Neural crest cell (in vitro differentiated cells): ENCODE data around the gene DCTPP1. TPM values are rescaled to one million over a fixed set of nuclear protein-coding genes. Genes with fewer than 3 reads are reported as not detected.

Experiments
- DNase-seq: peaks from one replicate; pipeline ENCODE4 v3.0.0; 2021; ENCODE audit warnings: low read depth, mixed read lengths, low spot score
- H3K27ac Mint-ChIP-seq: one replicate; pipeline ENCODE4 v1.8.0; 2021; ENCODE audit warnings: mild to moderate bottlenecking, mixed read lengths; ENCODE audit not compliant: unreplicated experiment
- H3K27me3 Mint-ChIP-seq: 2 replicates; pipeline ENCODE4 v1.8.0; 2021; ENCODE audit warnings: low read depth, mild to moderate bottlenecking, mixed read lengths
- H3K36me3 Mint-ChIP-seq: 2 replicates; pipeline ENCODE4 v1.8.0; 2021; ENCODE audit warnings: low read depth, mild to moderate bottlenecking, mixed read lengths
- H3K4me1 Mint-ChIP-seq: 2 replicates; pipeline ENCODE4 v1.8.0; 2021; ENCODE audit warnings: mixed read lengths
- H3K4me3 Mint-ChIP-seq: one replicate; pipeline ENCODE4 v1.8.0; 2021; ENCODE audit warnings: mild to moderate bottlenecking, mixed read lengths
- H3K9me3 Mint-ChIP-seq: 2 replicates; pipeline ENCODE4 v1.8.0; 2021; ENCODE audit warnings: mixed read lengths
- CTCF ChIP-seq: fragments of 200-600 bp; sonication (generic); conservative IDR thresholded peaks from 2 replicates; pipeline ENCODE4 v1.5.0; 2021; ENCODE audit warnings: antibody characterized with exemption, mild to moderate bottlenecking
- total RNA-seq: library from RNA; stranded (reverse); gene quantifications from 2 replicates; pipeline ENCODE4 v1.2.1, GENCODE V29; 2021

The DCTPP1 gene
- total RNA-seq, 1 donor from 2014 or later: 94.3 TPM

DNA sequence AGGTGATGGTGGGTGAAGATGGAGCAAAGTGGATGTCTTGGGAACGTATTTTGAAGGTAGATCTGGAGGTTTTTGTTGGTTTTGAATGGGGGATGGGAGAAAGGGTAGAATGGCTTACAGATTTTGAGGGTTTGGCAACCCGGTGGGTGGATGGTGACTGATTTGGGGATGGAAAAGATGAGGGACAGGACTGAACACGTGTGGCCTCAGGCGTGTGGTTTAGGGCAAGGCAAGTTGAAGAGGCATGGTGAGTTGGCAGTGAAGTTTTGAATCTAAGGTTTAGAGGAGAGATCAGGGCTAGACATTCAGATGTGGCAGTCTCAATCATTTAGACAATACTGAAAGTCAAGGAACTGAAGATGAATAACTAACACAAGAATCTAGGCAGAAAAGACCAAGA lies 5.0 kb upstream of the DCTPP1 start:
- Mint-ChIP-seq H3K36me3 (no peaks in the 10 kb centered on the region), H3K4me1 (no peaks in the 10 kb centered on the region), H3K27me3 (peaks cover 6% of the 10 kb centered on the region), H3K27ac (no peak overlapping the region), H3K9me3 (no peaks in the 10 kb centered on the region), H3K4me3 (no peak overlapping the region)
- no peak for TF ChIP-seq CTCF
- no peak for DNase-seq

DNA sequence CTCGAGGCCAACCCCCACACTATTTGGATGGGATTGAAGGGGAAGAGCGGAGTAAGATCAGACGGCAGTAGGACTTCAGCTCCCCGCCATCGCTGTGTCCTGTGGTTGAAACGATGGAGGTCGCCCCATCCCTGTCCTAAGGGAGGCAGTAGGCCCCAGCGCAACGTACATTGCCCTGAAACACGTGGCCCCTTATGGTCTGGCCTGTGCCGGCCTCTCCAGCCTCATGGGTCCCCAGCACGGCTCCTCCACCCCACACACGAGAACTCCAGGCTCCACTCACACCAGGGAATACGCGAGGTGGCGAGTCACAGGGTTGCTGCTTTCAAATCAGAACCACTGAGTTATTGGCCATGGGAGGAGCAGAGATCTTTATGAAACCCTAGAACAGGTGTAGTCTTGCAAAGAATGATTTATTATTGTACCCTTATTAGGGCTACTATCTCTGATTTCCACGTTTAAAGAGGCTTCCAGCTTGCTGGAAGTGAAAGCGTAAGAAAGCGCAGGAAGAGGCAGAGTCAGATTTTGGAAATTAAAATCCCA lies 669 bp upstream of the DCTPP1 start:
- Mint-ChIP-seq H3K4me3 (no peak overlapping the region), H3K36me3 (peaks cover 12% of the 10 kb centered on the region), H3K9me3 (no peaks in the 10 kb centered on the region), H3K27me3 (peaks cover 6% of the 10 kb centered on the region), H3K27ac (no peak overlapping the region), H3K4me1 (peaks cover 24% of the 10 kb centered on the region)
- TF ChIP-seq CTCF: peak; percentile 43
- no peak for DNase-seq

GRCh38 chr16:30429418-30429677 lies 482 bp downstream of the DCTPP1 start:
- peaks cover 24% of the 10 kb centered on the region for H3K4me1 Mint-ChIP-seq
- H3K27me3 Mint-ChIP-seq: no peaks in the 10 kb centered on the region
- no peak for TF ChIP-seq CTCF
- H3K27ac Mint-ChIP-seq: peak overlapping the region; percentile 55
- no peaks in the 10 kb centered on the region for H3K9me3 Mint-ChIP-seq
- DNase-seq: no peak
- H3K36me3 Mint-ChIP-seq: peaks cover 12% of the 10 kb centered on the region
- no peak overlapping the region for H3K4me3 Mint-ChIP-seq

DNA sequence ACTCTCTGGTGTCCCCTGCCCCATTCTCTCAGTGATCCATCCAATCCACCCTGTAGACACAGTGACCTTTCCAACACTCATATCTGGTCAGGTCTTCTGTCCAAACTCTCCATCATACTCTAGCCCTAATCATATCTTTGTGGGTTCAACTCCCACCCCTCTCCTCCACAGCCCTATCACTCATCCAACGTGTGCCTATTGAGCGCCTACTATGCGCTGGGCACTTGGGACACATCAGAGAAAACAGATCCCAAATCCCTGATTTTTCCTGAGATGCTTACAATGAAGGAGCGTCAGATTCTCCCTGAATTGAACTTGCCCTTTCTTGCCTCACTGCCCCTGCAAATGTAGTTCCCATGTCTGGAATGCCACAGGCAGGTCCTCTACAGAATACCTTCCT lies 1.8 kb downstream of the DCTPP1 start:
- Mint-ChIP-seq H3K27me3 (no peaks in the 10 kb centered on the region), H3K4me1 (peaks cover 24% of the 10 kb centered on the region), H3K9me3 (no peaks in the 10 kb centered on the region), H3K27ac (peak overlapping the region; percentile 62), H3K4me3 (no peak overlapping the region), H3K36me3 (peaks cover 15% of the 10 kb centered on the region)
- TF ChIP-seq CTCF: no peak
- no peak for DNase-seq

DNA sequence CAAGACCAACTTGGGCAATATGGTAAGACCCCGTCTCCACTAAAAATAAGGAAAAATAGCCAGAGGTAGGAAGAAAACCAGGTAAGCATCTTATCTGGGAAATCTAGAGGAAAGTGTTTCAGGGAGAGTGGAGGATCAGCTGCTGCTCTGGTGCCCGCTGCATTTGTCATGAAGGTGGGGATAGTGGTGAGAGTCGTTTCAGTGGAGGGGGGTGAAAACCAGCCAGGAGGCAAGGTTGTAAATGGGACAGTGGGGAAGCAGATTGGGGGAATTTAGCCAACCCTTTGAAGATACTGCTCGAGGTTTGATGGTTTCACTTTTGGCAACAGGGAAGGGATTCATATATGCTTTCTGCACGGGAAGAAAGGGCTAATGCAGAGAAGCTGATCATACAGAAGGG lies 8.8 kb downstream of the DCTPP1 start:
- Mint-ChIP-seq H3K36me3 (peaks cover 24% of the 10 kb centered on the region), H3K4me3 (peak overlapping the region; percentile 79), H3K27me3 (no peaks in the 10 kb centered on the region), H3K9me3 (no peaks in the 10 kb centered on the region), H3K4me1 (peaks cover 25% of the 10 kb centered on the region), H3K27ac (no peak overlapping the region)
- no peak for TF ChIP-seq CTCF
- DNase-seq: no peak
